ENCODE data around the gene LARGE2.

GRCh38 chr11:45921561-45922424 is 663 bp upstream of the LARGE2 start:
- TF ChIP-seq POLR2A (IDR thresholded peaks at IDR 0.05) (no peak), CTCF (IDR thresholded peaks at IDR 0.05) (no peak)

Measured in right lobe of liver (tissue), 4 donors.